ENCODE data around the gene RGS7. TPM values are rescaled to one million over a fixed set of nuclear protein-coding genes. Genes with fewer than 3 reads are reported as not detected.

Gene RGS7
- polyA plus RNA-seq, 1 donor from 2014 or later = 24.2 TPM

DNA sequence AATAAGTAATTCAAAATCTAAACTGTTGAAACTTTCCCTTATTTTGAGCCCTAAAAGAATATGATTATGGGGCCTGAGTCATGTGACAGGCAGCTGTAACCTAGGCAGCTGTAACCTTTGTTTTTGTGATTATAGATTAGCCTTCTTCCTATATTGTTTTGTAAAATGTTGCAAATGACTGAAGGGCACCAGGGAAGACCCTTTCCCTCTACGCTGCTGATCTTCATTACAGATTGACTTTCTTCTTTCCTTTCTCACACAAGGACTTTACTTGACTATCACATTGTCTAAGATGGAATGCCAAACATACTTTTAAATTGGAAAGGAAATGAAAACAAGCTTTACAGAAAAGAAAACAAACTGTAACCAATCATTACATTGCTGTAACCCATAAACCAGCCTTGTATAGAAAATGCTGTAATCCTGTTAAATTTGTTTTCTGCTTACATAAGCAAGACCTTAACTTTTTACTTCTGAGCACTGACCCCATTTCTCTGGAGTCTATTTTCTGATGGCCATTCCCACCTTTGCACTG, 242.2 kb downstream of the RGS7 start:
- Histone ChIP-seq H3K4me2 (ENCODE audit: low read length) (no peak overlapping the region), H3F3A (ENCODE audit: insufficient read depth, low read length, poor library complexity, severe bottlenecking) (no peaks in the 10 kb centered on the region), H4K20me1 (ENCODE audit: insufficient read depth) (no peaks in the 10 kb centered on the region), H3K4me3 (ENCODE audit: low read length) (no peak overlapping the region), H3K79me2 (replicated peaks; ENCODE audit: insufficient read depth, low read length) (no peaks in the 10 kb centered on the region), H2AFZ (ENCODE audit: low read depth, low read length) (no peak overlapping the region), H3K27ac (ENCODE audit: low read length) (no peak overlapping the region), H3K9me2 (ENCODE audit: insufficient read depth, low read length) (no peaks in the 10 kb centered on the region), H3K36me3 (ENCODE audit: insufficient read depth, low read length) (no peaks in the 10 kb centered on the region), H3K27me3 (ENCODE audit: insufficient read depth, low read depth, low read length) (no peaks in the 10 kb centered on the region), H3K9me3 (ENCODE audit: low read length) (no peaks in the 10 kb centered on the region), H3K9ac (ENCODE audit: low read length) (no peak overlapping the region)
- TF ChIP-seq EP300 (conservative IDR thresholded peaks at IDR 0.05; ENCODE audit: poor library complexity, severe bottlenecking) (no peak), SMC3 (conservative IDR thresholded peaks at IDR 0.05; ENCODE audit: poor library complexity) (no peak), EZH2 (IDR thresholded peaks at IDR 0.05; ENCODE audit: borderline replicate concordance, insufficient read depth, low read length, poor library complexity, severe bottlenecking) (no peak), TAF1 (IDR thresholded peaks at IDR 0.05; ENCODE audit: low read depth) (no peak), RAD21 (conservative IDR thresholded peaks at IDR 0.05) (no peak), MXI1 (conservative IDR thresholded peaks at IDR 0.05; ENCODE audit: poor library complexity, severe bottlenecking) (no peak), POLR2AphosphoS5 (IDR thresholded peaks at IDR 0.05) (no peak)
- TF ChIP-seq, protein P1, sequence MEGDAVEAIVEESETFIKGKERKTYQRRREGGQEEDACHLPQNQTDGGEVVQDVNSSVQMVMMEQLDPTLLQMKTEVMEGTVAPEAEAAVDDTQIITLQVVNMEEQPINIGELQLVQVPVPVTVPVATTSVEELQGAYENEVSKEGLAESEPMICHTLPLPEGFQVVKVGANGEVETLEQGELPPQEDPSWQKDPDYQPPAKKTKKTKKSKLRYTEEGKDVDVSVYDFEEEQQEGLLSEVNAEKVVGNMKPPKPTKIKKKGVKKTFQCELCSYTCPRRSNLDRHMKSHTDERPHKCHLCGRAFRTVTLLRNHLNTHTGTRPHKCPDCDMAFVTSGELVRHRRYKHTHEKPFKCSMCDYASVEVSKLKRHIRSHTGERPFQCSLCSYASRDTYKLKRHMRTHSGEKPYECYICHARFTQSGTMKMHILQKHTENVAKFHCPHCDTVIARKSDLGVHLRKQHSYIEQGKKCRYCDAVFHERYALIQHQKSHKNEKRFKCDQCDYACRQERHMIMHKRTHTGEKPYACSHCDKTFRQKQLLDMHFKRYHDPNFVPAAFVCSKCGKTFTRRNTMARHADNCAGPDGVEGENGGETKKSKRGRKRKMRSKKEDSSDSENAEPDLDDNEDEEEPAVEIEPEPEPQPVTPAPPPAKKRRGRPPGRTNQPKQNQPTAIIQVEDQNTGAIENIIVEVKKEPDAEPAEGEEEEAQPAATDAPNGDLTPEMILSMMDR (IDR thresholded peaks at IDR 0.05; ENCODE audit: poor library complexity, severe bottlenecking) = no peak
- TF ChIP-seq, protein P2, sequence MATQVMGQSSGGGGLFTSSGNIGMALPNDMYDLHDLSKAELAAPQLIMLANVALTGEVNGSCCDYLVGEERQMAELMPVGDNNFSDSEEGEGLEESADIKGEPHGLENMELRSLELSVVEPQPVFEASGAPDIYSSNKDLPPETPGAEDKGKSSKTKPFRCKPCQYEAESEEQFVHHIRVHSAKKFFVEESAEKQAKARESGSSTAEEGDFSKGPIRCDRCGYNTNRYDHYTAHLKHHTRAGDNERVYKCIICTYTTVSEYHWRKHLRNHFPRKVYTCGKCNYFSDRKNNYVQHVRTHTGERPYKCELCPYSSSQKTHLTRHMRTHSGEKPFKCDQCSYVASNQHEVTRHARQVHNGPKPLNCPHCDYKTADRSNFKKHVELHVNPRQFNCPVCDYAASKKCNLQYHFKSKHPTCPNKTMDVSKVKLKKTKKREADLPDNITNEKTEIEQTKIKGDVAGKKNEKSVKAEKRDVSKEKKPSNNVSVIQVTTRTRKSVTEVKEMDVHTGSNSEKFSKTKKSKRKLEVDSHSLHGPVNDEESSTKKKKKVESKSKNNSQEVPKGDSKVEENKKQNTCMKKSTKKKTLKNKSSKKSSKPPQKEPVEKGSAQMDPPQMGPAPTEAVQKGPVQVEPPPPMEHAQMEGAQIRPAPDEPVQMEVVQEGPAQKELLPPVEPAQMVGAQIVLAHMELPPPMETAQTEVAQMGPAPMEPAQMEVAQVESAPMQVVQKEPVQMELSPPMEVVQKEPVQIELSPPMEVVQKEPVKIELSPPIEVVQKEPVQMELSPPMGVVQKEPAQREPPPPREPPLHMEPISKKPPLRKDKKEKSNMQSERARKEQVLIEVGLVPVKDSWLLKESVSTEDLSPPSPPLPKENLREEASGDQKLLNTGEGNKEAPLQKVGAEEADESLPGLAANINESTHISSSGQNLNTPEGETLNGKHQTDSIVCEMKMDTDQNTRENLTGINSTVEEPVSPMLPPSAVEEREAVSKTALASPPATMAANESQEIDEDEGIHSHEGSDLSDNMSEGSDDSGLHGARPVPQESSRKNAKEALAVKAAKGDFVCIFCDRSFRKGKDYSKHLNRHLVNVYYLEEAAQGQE (IDR thresholded peaks at IDR 0.05; ENCODE audit: borderline replicate concordance) = no peak

DNA sequence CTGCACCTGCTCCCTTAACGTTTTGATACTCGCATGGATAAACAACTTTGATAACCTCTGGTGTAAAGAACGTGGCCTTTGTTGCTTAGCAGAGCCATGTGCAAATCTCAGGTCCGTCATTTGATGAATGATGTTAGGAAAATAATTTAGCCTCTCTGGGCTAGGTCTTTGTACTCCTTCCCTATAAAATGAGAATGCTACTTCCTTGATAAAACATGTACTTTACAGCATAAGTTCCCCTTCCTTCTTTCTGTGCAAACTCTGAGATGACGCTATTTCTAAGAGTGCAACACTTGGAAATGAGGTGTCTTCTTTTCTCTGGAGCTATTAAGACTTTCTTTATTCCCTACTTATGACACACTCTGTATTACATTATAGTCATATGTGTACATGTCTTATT, 243.4 kb downstream of the RGS7 start:
- no peak overlapping the region for H2AFZ ChIP-seq (ENCODE audit: low read depth, low read length)
- TF ChIP-seq MXI1 (conservative IDR thresholded peaks at IDR 0.05; ENCODE audit: poor library complexity, severe bottlenecking) (no peak), SMC3 (conservative IDR thresholded peaks at IDR 0.05; ENCODE audit: poor library complexity) (no peak), RAD21 (conservative IDR thresholded peaks at IDR 0.05) (no peak), EP300 (conservative IDR thresholded peaks at IDR 0.05; ENCODE audit: poor library complexity, severe bottlenecking) (no peak), TAF1 (IDR thresholded peaks at IDR 0.05; ENCODE audit: low read depth) (no peak), POLR2AphosphoS5 (IDR thresholded peaks at IDR 0.05) (no peak), EZH2 (IDR thresholded peaks at IDR 0.05; ENCODE audit: borderline replicate concordance, insufficient read depth, low read length, poor library complexity, severe bottlenecking) (no peak)
- TF ChIP-seq, protein P1 (IDR thresholded peaks at IDR 0.05; ENCODE audit: poor library complexity, severe bottlenecking) = no peak
- TF ChIP-seq, protein P2 (IDR thresholded peaks at IDR 0.05; ENCODE audit: borderline replicate concordance) = no peak

More for the DNA sequence above, 243.4 kb downstream of the RGS7 start:
- Histone ChIP-seq H3K27me3 (ENCODE audit: insufficient read depth, low read depth, low read length) (no peaks in the 10 kb centered on the region), H3K79me2 (replicated peaks; ENCODE audit: insufficient read depth, low read length) (no peaks in the 10 kb centered on the region), H4K20me1 (ENCODE audit: insufficient read depth) (no peaks in the 10 kb centered on the region), H3K9me2 (ENCODE audit: insufficient read depth, low read length) (no peaks in the 10 kb centered on the region), H3K4me2 (ENCODE audit: low read length) (no peak overlapping the region), H3K27ac (ENCODE audit: low read length) (no peak overlapping the region), H3K4me3 (ENCODE audit: low read length) (no peak overlapping the region), H3K9ac (ENCODE audit: low read length) (no peak overlapping the region), H3F3A (ENCODE audit: insufficient read depth, low read length, poor library complexity, severe bottlenecking) (no peaks in the 10 kb centered on the region), H3K36me3 (ENCODE audit: insufficient read depth, low read length) (no peaks in the 10 kb centered on the region), H3K9me3 (ENCODE audit: low read length) (no peaks in the 10 kb centered on the region)
